ENCODE measurements around the gene CEP83. TPM values are rescaled to one million over a fixed set of nuclear protein-coding genes. Genes with fewer than 3 reads are reported as not detected.
A peak's percentile ranks its signal among the peaks of the same experiment; 100 is the strongest.

Gene CEP83
- total RNA-seq, 1 donor from 2014 or later, result 16.5 TPM

GRCh38 chr12:94312378-94312777 lies 147.3 kb downstream of the CEP83 start:
- H3K27me3 ChIP-seq, result no peaks in the 10 kb centered on the region
- no peak for TF ChIP-seq CTCF (IDR thresholded peaks at IDR 0.05)
- no peak for TF ChIP-seq POLR2AphosphoS5 (IDR thresholded peaks at IDR 0.05; ENCODE audit: insufficient read depth in 1 of 2, low read depth in 1 of 2)
- TF ChIP-seq POLR2A (IDR thresholded peaks at IDR 0.05), result no peak
- DNase-seq (ENCODE audit: extremely low spot score in 2 of 2), result no peak
- intact Hi-C loops (cut with DNase I), result no loop called here
- no peaks in the 10 kb centered on the region for H3K4me1 ChIP-seq
- no peak overlapping the region for H3K4me3 ChIP-seq
- H3K9me3 ChIP-seq, result no peaks in the 10 kb centered on the region
- H3K27ac ChIP-seq, result no peak overlapping the region
- H3K36me3 ChIP-seq, result no peaks in the 10 kb centered on the region

- Histone ChIP-seq H3K9me3 (no peaks in the 10 kb centered on the region), H3K4me1 (peaks cover 6% of the 10 kb centered on the region), H3K4me3 (no peak overlapping the region), H3K36me3 (peaks cover 0 to 5% of the 10 kb centered on the region in 2 donors), H3K27me3 (no peaks in the 10 kb centered on the region), H3K27ac (no peak overlapping the region)
- no peak for TF ChIP-seq POLR2AphosphoS5 (IDR thresholded peaks at IDR 0.05; ENCODE audit: insufficient read depth in 1 of 2, low read depth in 1 of 2)
- TF ChIP-seq CTCF (IDR thresholded peaks at IDR 0.05), result no peak
- DNase-seq (ENCODE audit: extremely low spot score in 2 of 2), result no peak
- intact Hi-C loops (cut with DNase I), result no loop called here
Measured at GRCh38 chr12:94309373-94309772, 150.3 kb downstream of the CEP83 start.

- TF ChIP-seq POLR2A (IDR thresholded peaks at IDR 0.05), result no peak
- TF ChIP-seq POLR2AphosphoS5 (IDR thresholded peaks at IDR 0.05; ENCODE audit: insufficient read depth in 1 of 2, low read depth in 1 of 2), result peak in 1 of 2 donors; percentile 11
- Histone ChIP-seq H3K4me3 (no peak overlapping the region), H3K9me3 (no peaks in the 10 kb centered on the region), H3K27ac (no peak overlapping the region), H3K36me3 (peaks cover 0 to 5% of the 10 kb centered on the region in 2 donors), H3K4me1 (peaks cover 6% of the 10 kb centered on the region), H3K27me3 (no peaks in the 10 kb centered on the region)
- no peak for DNase-seq (ENCODE audit: extremely low spot score in 2 of 2)
- intact Hi-C loops (cut with DNase I), result no loop called here
Measured at GRCh38 chr12:94308612-94309011, 151.1 kb downstream of the CEP83 start.

- H3K9me3 ChIP-seq, result no peaks in the 10 kb centered on the region
- TF ChIP-seq CTCF (IDR thresholded peaks at IDR 0.05), result no peak
- no peak for TF ChIP-seq POLR2AphosphoS5 (IDR thresholded peaks at IDR 0.05; ENCODE audit: insufficient read depth in 1 of 2, low read depth in 1 of 2)
- no peak for TF ChIP-seq POLR2A (IDR thresholded peaks at IDR 0.05)
- H3K27me3 ChIP-seq, result no peaks in the 10 kb centered on the region
- H3K27ac ChIP-seq, result no peak overlapping the region
- intact Hi-C loops (cut with DNase I), result no loop called here
- no peak for DNase-seq (ENCODE audit: extremely low spot score in 2 of 2)
- no peak overlapping the region for H3K4me3 ChIP-seq
- H3K4me1 ChIP-seq, result peaks cover 6% of the 10 kb centered on the region
- peaks cover 0 to 13% of the 10 kb centered on the region in 2 donors for H3K36me3 ChIP-seq
Measured at GRCh38 chr12:94305130-94305957, 154.3 kb downstream of the CEP83 start.

GRCh38 chr12:94304566-94305061 lies 155.1 kb downstream of the CEP83 start:
- TF ChIP-seq CTCF (IDR thresholded peaks at IDR 0.05) (no peak), POLR2AphosphoS5 (IDR thresholded peaks at IDR 0.05; ENCODE audit: insufficient read depth in 1 of 2, low read depth in 1 of 2) (no peak), POLR2A (IDR thresholded peaks at IDR 0.05) (no peak)
- H3K27me3 ChIP-seq, result no peaks in the 10 kb centered on the region
- peaks cover 0 to 13% of the 10 kb centered on the region in 2 donors for H3K36me3 ChIP-seq
- intact Hi-C loops (cut with DNase I), result no loop called here
- H3K4me1 ChIP-seq, result peaks cover 6% of the 10 kb centered on the region
- DNase-seq (ENCODE audit: extremely low spot score in 2 of 2), result no peak
- no peak overlapping the region for H3K4me3 ChIP-seq
- no peaks in the 10 kb centered on the region for H3K9me3 ChIP-seq
- H3K27ac ChIP-seq, result peak overlapping the region; percentile 10

Measured in vagina (tissue), 2 donors.